ENCODE measurements around the gene IZUMO1R.
"Not testable (repeated sequence)": the region's sequence is repeated elsewhere in the genome, so short reads cannot be mapped to it uniquely, and the experiment has no call there.

IZUMO1R gene

DNA sequence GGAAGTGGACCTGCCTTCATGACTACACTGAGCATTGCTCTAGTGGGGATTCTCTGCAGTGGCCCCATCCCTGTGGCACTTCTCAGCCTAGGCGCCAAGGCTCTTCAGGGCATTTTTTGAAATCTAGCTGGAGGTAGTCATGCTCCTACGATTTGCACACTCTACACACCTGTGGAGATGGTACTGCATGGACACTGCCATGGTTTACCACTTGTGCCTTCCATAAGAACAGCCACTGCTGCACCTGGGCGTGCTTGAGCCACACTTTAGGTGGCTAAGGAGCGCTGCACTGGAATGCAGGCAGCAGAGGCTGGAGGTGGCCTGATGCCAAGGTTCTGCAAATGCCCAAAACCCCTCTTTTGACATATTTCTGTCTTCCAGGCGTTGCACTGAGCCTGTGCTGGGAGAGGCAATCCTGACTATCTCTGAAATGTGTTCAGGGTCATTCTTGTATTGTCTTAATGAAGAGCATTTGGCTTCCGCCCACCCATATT is 24.3 kb downstream of the IZUMO1R start:
- no peak for DNase-seq

DNA sequence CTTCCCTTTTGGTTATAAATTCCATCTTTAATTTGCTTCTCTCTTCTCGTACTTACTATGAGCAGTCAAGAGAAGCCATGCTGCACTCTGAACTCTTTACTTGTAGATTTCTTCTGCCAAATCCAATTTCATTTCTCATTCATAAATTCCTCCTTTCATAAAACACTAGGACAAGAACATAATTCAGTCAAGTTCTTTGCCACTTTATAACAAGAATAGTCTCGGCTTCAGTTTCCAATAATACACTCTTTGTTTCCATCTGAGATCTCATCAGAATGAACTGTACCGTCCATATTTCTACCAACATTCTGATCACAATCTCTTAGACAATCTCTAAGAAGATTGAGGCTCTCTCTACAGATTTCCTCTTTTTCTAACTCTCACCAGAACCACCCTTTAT is 25.1 kb downstream of the IZUMO1R start:
- DNase-seq, result no peak

DNA sequence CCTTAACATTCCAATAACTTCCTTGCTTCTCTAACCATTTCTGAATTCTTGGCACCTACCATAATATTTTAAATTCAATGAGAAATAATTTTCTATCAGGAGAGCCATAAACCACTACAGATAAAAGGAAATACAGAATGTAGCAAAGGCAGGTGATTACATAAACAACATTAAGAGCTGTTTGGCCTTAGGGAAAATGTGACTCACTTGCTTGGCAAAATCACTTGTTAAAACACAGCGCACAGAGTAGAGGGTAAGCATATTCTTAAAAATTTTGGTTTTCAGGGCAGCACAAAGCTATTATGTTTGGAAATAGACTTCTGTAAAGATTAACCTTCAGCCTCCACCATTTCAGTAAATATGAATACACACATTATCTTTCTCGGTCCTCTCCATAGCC is 26.4 kb downstream of the IZUMO1R start:
- DNase-seq, result no peak

DNA sequence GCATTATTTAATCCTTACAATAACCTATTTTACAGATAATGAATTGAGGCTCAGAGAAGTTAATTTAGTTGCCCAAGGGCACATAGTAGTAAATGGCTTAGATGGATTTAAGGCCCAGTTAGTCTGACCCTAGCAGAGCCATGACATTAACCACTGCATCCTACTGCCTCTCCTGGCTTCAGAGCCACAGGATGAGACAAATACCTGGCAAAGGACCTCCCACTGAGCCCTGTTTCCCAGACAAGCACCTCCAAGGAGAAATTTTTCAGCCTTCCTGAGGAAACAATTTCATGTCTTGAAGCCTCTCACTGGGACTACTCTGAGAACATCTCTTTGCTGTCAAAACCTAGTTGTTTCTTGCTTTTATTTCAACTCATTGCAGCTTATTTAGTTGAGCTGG is 28.4 kb downstream of the IZUMO1R start:
- DNase-seq, result no peak

DNA sequence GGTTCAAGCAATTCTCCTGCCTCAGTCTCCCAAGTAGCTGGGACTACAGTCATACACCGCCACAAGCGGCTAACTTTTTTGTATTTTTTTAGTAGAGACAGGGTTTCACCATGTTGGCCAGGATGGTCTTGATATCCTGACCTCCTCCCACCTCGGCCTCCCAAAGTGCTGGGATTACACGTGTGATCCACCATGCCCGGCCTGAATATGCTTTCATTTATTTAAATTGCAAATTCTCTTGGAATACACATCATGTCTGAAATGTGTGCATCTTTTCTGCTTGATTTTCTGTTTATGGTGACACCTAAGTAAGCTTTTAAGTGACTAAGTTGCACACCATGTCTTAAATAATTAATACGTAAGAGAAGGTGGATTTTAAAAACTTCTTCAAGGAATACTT is 31.7 kb downstream of the IZUMO1R start:
- no peak for DNase-seq

DNA sequence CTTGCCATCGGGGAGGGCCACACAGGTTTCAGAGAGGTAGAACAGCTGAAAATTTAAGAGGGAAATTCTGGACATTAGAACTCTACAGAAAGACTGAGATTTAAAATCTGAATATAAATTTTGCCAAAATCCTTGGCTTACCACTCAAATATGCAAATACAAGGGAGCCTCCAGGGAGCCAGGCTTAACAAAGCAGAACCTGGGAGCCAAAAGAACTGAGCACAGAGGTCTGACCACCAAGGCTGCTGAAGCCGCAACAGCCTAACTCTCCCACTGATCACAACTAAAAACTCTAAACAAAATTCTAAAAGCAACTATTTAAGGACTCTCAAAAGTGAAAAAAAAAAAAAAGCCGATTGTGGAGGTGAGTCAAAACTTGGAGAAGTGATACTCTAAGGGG is 34.3 kb downstream of the IZUMO1R start:
- no peak for DNase-seq

DNA sequence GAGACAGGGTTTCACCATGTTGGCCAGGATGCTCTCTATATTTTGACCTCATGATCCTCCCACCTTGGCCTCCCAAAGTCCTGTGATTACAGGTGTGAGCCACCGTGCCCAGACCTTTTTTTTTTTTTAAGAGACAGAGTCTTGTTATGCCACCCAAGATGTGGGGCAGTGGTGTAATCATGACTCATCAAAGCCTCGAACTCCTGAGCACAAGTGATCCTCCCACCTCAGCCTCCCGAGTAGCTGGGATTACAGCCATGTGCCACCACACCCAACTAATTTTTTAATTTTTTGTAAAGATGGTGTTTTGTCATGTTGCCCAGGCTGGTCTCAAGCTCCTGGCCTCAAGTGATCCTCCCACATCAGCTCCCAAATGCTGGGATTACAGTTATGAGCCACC is 37.9 kb downstream of the IZUMO1R start:
- no peak for DNase-seq

DNA sequence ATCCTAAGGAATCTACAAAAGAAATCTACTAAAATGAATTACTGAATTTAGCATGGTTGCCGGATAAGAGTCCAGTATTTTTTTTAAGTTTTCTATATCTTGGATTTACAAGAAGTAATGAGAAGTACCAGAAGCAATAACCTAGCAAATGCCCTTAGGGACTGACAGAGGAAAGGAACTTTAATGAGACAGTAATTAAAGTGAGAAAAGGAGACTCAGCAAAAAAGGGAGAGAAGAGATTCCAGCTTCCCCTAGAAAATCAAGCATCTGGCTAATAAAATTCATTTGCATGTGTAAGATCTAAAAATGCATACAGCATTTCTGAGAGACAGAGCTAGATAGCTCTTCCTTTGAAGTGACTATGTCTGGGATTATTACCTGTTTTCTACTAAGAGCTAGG is 39.1 kb downstream of the IZUMO1R start:
- DNase-seq, result no peak

DNA sequence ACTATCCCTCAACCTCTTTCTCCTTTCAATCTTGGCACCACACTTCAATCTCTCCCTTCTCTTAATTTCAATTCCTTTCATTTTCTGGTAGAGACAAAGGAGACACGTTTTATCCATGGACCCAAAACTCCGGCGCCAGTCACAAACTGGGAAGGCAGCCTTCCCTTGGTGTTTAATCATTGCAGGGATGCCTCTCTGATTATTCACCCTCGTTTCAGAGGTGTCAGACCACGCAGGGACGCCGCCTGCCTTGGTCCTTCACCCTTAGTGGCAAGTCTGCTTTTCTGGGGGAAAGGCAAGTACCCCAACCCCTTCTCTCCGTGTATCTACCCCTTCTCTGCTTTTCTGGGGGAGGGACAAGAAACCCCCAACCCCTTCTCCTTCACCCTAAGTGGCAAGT is 41.9 kb downstream of the IZUMO1R start:
- DNase-seq, result not testable (repeated sequence)

DNA sequence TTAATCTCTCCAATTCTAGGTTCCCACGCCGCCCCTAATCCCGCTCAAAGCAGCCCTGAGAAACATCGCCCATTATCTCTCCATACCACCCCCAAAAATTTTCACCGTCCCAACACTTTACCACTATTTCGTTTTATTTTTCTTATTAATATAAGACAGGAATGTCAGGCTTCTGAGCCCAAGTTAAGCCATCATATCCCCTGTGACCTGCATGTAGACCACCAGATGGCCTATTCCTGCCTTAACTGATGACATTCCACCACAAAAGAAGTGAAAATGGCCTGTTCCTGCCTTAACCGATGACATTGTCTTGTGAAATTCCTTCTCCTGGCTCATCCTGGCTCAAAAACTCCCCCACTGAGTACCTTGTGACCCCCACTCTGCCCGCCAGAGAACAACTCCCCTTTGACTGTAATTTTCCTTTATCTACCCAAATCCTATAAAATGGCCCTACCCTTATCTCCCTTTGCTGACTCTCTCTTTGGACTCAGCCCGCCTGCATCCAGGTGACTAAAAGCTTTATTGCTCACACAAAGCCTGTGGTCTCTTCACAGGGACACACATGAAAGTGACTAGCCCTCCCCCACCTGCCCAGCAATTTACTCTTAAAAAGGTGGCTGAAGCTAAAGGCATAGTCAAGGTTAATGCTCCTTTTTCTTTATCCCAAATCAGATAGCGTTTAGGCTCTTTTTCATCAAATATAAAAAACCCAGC is 46.6 kb downstream of the IZUMO1R start:
- DNase-seq, result not testable (repeated sequence)
